K562 (cell line): ENCODE measurements around the gene GLYAT. TPM values are rescaled to one million over a fixed set of nuclear protein-coding genes. Genes with fewer than 3 reads are reported as not detected.

Source experiments
- ARID3A ChIP-seq: IDR thresholded peaks from 2 replicates; pipeline ENCODE4 v1.6.1; 2012; ENCODE audit warnings: low read depth, low read length, improper control_type of control experiment, borderline replicate concordance
- BCOR ChIP-seq: fragments of 450-650 bp; IDR thresholded peaks from 2 replicates; pipeline ENCODE4 v1.6.1; 2016
- CREB3L1 ChIP-seq: fragments of 450-650 bp; IDR thresholded peaks from 2 replicates; pipeline ENCODE4 v1.6.1; 2014; ENCODE audit warnings: low read depth, mild to moderate bottlenecking, moderate library complexity, borderline replicate concordance
- CREM ChIP-seq: IDR thresholded peaks from 2 replicates; pipeline ENCODE4 v1.6.1; 2014; ENCODE audit warnings: antibody characterized with exemption, low read depth
- CTCF ChIP-seq, 3 experiments: IDR thresholded peaks in 2 of 3; conservative IDR thresholded peaks in 1 of 3; 2 replicates each; pipeline ENCODE4 v1.5.1; 2011 to 2012; ENCODE audit warnings: low read length in 3 of 3, mild to moderate bottlenecking in 3 of 3, control low read depth in 2 of 3, improper control_type of control experiment in 1 of 3, inconsistent platforms in 1 of 3, low read depth in 1 of 3, mixed read lengths in 1 of 3, moderate library complexity in 1 of 3; ENCODE audit not compliant: insufficient read depth in 2 of 3
- EP300 ChIP-seq: IDR thresholded peaks from 2 replicates; pipeline ENCODE4 v1.6.1; 2012; ENCODE audit warnings: low read length, improper control_type of control experiment
- KLF16 ChIP-seq: IDR thresholded peaks from 2 replicates; pipeline ENCODE4 v1.6.1; 2016; ENCODE audit warnings: antibody characterized with exemption
- MAFK ChIP-seq: IDR thresholded peaks from 2 replicates; pipeline ENCODE4 v1.6.1; 2011; ENCODE audit warnings: low read length, improper control_type of control experiment
- NUFIP1 ChIP-seq: fragments of 450-650 bp; IDR thresholded peaks from 2 replicates; pipeline ENCODE4 v1.6.1; 2018; ENCODE audit not compliant: partially characterized antibody
- RBM14 ChIP-seq: fragments of 200-400 bp; formaldehyde crosslinking; IDR thresholded peaks from 2 replicates; pipeline ENCODE4 v1.6.1; 2018; ENCODE audit warnings: low read depth, mild to moderate bottlenecking, low read length, moderate library complexity, borderline replicate concordance; ENCODE audit not compliant: insufficient read depth
- SMARCC2 ChIP-seq: fragments of 450-650 bp; IDR thresholded peaks from 2 replicates; pipeline ENCODE4 v1.6.1; 2017; ENCODE audit warnings: antibody characterized with exemption, moderate library complexity, mild to moderate bottlenecking, low read depth
- SRF ChIP-seq, 2 experiments: fragments of 250-450, 450-650 bp in 1 of 2; sonication (Bioruptor Pico) in 1 of 2; sonication (generic) in 1 of 2; formaldehyde crosslinking; IDR thresholded peaks; 2 replicates each; pipeline versions ENCODE4 v1.5.0 to v1.5.1; 2020 to 2022; ENCODE audit warnings: mild to moderate bottlenecking in 1 of 2, missing genetic modification reagents in 1 of 2
- TAF7 ChIP-seq: fragments of 450-650 bp; IDR thresholded peaks from 2 replicates; pipeline ENCODE4 v1.6.1; 2016; ENCODE audit warnings: missing genetic modification characterization, missing compliant biosample characterization
- TOE1 ChIP-seq, 2 experiments: fragments of 450-650 bp in 1 of 2; sonication (generic) in 1 of 2; formaldehyde crosslinking in 1 of 2; IDR thresholded peaks; 2 replicates each; pipeline versions ENCODE4 v1.7.1 to v1.8.0; 2016 to 2022; ENCODE audit warnings: borderline replicate concordance in 2 of 2, mild to moderate bottlenecking in 2 of 2, antibody characterized with exemption in 1 of 2, inconsistent platforms in 1 of 2, low read depth in 1 of 2, missing genetic modification reagents in 1 of 2, moderate library complexity in 1 of 2
- ZBTB43 ChIP-seq: sonication (generic); formaldehyde crosslinking; IDR thresholded peaks from 2 replicates; pipeline ENCODE4 v1.8.0; 2023; ENCODE audit warnings: mild to moderate bottlenecking, missing genetic modification reagents
- ZKSCAN3 ChIP-seq: fragments of 250-450 bp; sonication (Bioruptor Pico); IDR thresholded peaks from 2 replicates; pipeline ENCODE4 v1.4.0; 2020
- ZNF316 ChIP-seq: fragments of 450-650 bp; IDR thresholded peaks from 2 replicates; pipeline ENCODE4 v1.6.1; 2016
- ZNF780A ChIP-seq: fragments of 250-450 bp; sonication (Bioruptor Pico); IDR thresholded peaks from 2 replicates; pipeline ENCODE4 v1.5.0; 2021; ENCODE audit warnings: mild to moderate bottlenecking
- polyA plus RNA-seq, 8 experiments: library from polyadenylated mRNA; depleted of rRNA in 4 of 8; stranded (reverse) in 5 of 8; unstranded in 3 of 8; fragments of >200 nt; fragmentation: Nextera tagmentation in 2 of 8; fragmentation: Illumina TruSeq in 1 of 8; extraction: Ambion mirVana in 2 of 8; extraction: Trizol in 1 of 8; gene quantifications; 2 replicates each; pipeline versions ENCODE4 v1.2.1 to v1.2.3, GENCODE V29; 2011 to 2014; ENCODE audit warnings: inconsistent platforms in 1 of 8, missing spikeins in 1 of 8
- total RNA-seq, 7 experiments: library from RNA; depleted of rRNA in 6 of 7; stranded (reverse); fragments of >200 nt in 6 of 7; fragmentation: Illumina TruSeq in 2 of 7; extraction: Trizol in 2 of 7; gene quantifications; 2 replicates each; pipeline versions ENCODE4 v1.2.1 to v1.2.3, GENCODE V29; 2011 to 2021; ENCODE audit warnings: low replicate concordance in 1 of 7

GLYAT gene
- total and polyA plus RNA-seq, 9 of the 15 experiments (the other 6 are each of a cell fraction or from before 2014, with no cell fraction given): not detected

GRCh38 chr11:58745705-58746364 lies 14.1 kb upstream of the GLYAT start (continued):
- TF ChIP-seq ZBTB43 (CRISPR knock-in tag) (no peak), ZNF316 (peak; percentile 71), SRF (CRISPR knock-in tag; IDR thresholded peaks at IDR 0.05) (no peak; a peak in 1 of 4 replicates), TAF7 (tag) (no peak), SMARCC2 (peak; percentile 61; the same call in 1 of the 2 replicates), KLF16 (peak; percentile 85), ZNF780A (CRISPR knock-in tag) (no peak), EP300 (peak; percentile 82), CTCF (IDR thresholded peaks at IDR 0.05 in 2 of 3, conservative IDR thresholded peaks at IDR 0.05 in 1 of 3; ENCODE audit: insufficient read depth in 2 of 3, low read depth in 1 of 3, low read length in 3 of 3) (no peak), CREB3L1 (no peak), BCOR (peak; percentile 62; the same call in 1 of the 2 replicates), ARID3A (peak; percentile 14; the same call in 1 of the 2 replicates), CREM (0 out of 2 replicates have a peak, but pooled peaks have one; percentile 42), NUFIP1 (no peak), MAFK (0 out of 2 replicates have a peak, but pooled peaks have one; percentile 6), TOE1 (IDR thresholded peaks at IDR 0.05; ENCODE audit: borderline replicate concordance) (peak; percentile 46; the same call in 1 of the 2 replicates), TOE1 (CRISPR knock-in tag; IDR thresholded peaks at IDR 0.05; ENCODE audit: borderline replicate concordance, low read depth) (no peak), RBM14 (no peak), ZKSCAN3 (no peak)
